GM21423 (cell line): ENCODE measurements around the gene STOML1.
A peak's percentile ranks its signal among the peaks of the same experiment; 100 is the strongest.

Source experiments
- ATAC-seq: cut with Tn5 transposase; IDR thresholded peaks from one replicate; pipeline ENCODE4 v1.9.1; 2021; ENCODE audit warnings: mild to moderate bottlenecking, moderate library complexity; ENCODE audit not compliant: unreplicated experiment

STOML1 gene

GRCh38 chr15:73991726-73992593 is at the start of gene STOML1:
TSS of gene STOML1 (minus strand) at chr15:73992295. CDS start at chr15:73992223, 72 bp downstream.
- ATAC-seq = peak; percentile 63

DNA sequence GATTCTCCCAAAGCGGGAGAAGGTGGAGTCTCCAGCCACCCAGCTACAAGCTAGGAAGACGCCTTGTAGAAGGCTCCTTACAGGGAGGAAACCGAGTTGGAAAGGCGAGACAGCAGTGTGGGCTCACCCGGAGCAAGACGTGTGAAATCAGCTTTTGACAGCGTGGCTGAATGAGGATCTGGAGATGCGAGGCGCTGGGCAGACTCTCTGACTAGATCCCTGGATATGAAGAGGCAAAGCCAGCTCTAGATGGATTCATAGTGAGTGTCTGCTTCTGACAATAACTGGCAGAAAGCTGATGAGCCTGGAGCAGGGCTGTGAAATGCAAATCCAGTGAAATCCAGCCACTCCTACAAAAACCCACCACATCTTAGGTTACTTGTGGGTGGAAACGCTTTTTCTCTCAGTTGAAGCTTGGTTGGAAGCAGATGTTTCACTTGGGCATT is 49.2 kb upstream of the STOML1 start:
- no peak for ATAC-seq

GRCh38 chr15:74040109-74040850 is 48.2 kb upstream of the STOML1 start:
- ATAC-seq = no peak

- no peak for ATAC-seq
Observed at GRCh38 chr15:74039656-74040010, 47.5 kb upstream of the STOML1 start.

- ATAC-seq = no peak
Observed at GRCh38 chr15:74038707-74039655, 46.9 kb upstream of the STOML1 start.

GRCh38 chr15:74037171-74038117 is 45.3 kb upstream of the STOML1 start:
- ATAC-seq = no peak

- no peak for ATAC-seq
Observed at GRCh38 chr15:74036271-74037170, 44.4 kb upstream of the STOML1 start.

DNA sequence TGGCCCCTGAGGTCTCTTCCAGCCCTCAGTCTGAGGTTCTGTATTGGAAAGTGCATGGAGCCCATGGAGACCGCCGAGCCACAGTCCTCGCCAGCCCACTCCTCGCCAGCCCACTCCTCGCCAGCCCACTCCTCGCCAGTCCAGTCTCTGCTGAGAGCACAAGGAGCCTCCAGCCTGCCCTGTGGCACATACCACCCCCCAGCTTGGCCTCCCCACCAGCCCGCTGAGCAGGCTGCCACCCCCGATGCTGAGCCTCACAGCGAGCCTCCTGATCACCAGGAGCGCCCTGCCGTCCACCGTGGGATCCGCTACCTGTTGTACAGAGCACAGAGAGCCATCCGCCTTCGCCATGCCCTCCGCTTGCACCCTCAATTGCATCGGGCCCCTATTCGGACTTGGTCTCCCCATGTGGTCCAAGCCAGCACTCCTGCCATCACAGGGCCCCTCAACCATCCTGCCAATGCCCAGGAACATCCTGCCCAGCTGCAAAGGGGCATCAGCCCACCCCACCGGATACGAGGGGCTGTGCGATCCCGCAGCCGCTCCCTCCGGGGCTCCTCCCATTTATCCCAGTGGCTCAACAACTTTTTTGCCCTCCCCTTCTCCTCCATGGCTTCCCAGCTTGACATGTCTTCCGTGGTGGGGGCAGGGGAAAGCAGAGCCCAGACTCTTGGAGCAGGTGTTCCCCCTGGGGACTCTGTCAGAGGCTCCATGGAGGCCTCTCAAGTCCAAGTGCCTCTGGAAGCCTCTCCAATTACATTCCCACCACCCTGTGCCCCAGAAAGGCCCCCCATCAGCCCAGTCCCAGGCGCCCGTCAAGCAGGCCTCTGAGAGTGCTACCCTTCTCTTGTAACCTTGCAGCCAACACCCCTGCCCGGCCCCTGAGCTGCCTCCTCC is 43.3 kb upstream of the STOML1 start:
- no peak for ATAC-seq

GRCh38 chr15:74034206-74034755 is 42.2 kb upstream of the STOML1 start:
- ATAC-seq = no peak

DNA sequence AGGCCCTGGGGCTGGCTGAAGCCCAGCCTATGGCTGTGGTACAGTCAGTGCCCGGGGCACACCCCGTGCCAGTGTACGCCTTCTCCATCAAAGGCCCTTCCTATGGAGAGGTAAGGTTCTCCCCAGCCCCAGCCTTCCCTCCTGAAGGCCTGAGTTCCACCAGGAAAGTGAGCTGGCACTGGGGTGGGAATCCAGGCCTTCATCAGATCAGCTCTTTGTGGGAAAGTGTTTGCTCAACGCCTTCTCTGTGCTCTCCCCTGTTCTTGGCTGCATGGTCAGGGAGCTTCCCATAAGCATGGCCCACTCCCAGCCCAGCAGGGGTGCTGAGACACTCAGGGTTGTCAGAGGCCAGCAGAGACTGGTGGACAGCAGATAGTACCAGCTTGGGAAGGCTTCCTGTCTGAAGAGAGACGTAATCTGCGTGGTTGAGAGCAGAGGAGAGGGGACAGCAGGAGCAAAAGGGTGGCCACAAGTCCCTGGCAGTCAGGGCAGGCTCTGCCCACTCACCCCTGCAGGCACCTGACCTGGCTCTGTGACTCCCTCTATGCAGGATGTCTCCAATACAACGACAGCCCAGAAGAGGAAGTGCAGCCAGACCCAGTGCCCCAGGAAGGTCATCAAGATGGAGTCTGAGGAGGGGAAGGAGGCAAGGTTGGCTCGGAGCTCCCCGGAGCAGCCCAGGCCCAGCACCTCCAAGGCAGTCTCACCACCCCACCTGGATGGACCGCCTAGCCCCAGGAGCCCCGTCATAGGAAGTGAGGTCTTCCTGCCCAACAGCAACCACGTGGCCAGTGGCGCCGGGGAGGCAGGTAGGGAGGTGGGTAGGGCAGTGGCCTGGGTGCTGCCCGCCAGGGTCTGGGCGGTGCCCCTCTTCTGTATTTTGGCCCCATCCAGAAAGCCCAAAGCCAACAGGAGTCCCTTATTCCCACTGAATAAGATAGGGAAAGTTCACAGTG is 40.8 kb upstream of the STOML1 start:
- no peak for ATAC-seq

- no peak for ATAC-seq
Observed at GRCh38 chr15:74032046-74032445, 40.0 kb upstream of the STOML1 start.

- no peak for ATAC-seq
Observed at GRCh38 chr15:74028646-74029045, 36.6 kb upstream of the STOML1 start.

DNA sequence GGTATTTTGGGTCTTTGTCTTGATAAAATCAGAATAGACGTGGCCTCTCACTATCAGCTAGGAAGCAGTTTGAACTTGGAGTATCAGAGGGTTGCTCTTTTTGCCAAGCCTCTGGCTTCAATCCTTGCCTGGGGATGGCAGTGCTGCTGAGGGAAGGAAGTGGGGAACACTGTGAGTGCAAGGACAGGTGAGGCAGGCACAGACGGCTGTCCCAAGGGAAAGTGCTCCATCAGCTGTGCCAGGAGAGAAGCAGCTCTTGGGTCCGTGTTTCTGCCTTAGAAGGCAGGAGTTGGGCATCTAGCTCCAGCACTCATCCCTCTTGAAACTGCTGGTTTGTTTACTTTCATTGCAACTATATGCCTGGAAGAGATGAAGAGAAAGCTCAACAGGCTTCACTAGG is 35.6 kb upstream of the STOML1 start:
- ATAC-seq = no peak

DNA sequence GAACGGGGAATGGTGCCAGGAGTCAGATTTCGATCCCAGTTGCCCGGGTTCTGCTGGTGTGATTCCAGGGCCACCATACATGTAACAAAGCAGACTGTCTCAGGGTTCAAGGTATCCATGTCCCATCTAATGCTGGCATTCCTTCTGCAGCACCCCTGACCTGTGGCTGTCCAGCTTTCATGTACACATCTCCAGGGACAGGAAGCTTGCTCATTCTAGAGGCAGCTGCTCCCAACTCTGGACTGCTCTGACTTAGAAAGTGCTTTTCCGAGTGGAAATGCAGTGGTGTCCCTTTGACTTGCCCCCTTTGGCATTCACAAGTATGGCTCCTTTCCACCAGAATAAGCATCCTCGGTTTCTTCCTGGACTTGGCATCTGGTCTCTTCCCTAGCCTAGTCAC is 33.3 kb upstream of the STOML1 start:
- ATAC-seq = no peak

GRCh38 chr15:74024687-74025086 is 32.6 kb upstream of the STOML1 start:
- no peak for ATAC-seq

DNA sequence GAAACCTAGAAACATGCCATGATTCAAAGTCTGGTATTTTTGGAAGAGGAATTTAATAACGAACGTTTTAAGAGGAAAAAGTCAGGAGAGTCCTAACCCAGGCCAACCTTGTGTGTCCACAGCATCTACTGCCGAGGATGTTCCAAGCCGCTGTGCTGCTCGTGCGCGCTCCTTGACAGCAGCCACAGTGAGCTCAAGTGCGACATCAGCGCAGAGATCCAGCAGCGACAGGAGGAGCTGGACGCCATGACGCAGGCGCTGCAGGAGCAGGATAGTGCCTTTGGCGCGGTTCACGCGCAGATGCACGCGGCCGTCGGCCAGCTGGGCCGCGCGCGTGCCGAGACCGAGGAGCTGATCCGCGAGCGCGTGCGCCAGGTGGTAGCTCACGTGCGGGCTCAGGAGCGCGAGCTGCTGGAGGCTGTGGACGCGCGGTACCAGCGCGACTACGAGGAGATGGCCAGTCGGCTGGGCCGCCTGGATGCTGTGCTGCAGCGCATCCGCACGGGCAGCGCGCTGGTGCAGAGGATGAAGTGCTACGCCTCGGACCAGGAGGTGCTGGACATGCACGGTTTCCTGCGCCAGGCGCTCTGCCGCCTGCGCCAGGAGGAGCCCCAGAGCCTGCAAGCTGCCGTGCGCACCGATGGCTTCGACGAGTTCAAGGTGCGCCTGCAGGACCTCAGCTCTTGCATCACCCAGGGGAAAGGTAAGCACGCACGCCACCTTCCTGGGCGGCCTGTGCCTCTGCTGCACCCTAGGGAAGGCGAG is 30.8 kb upstream of the STOML1 start:
- no peak for ATAC-seq
